ENCODE results near the gene ZFC3H1.
"Not testable (repeated sequence)": the region's sequence is repeated elsewhere in the genome, so short reads cannot be mapped to it uniquely, and the experiment has no call there.

ZFC3H1 gene, protein sequence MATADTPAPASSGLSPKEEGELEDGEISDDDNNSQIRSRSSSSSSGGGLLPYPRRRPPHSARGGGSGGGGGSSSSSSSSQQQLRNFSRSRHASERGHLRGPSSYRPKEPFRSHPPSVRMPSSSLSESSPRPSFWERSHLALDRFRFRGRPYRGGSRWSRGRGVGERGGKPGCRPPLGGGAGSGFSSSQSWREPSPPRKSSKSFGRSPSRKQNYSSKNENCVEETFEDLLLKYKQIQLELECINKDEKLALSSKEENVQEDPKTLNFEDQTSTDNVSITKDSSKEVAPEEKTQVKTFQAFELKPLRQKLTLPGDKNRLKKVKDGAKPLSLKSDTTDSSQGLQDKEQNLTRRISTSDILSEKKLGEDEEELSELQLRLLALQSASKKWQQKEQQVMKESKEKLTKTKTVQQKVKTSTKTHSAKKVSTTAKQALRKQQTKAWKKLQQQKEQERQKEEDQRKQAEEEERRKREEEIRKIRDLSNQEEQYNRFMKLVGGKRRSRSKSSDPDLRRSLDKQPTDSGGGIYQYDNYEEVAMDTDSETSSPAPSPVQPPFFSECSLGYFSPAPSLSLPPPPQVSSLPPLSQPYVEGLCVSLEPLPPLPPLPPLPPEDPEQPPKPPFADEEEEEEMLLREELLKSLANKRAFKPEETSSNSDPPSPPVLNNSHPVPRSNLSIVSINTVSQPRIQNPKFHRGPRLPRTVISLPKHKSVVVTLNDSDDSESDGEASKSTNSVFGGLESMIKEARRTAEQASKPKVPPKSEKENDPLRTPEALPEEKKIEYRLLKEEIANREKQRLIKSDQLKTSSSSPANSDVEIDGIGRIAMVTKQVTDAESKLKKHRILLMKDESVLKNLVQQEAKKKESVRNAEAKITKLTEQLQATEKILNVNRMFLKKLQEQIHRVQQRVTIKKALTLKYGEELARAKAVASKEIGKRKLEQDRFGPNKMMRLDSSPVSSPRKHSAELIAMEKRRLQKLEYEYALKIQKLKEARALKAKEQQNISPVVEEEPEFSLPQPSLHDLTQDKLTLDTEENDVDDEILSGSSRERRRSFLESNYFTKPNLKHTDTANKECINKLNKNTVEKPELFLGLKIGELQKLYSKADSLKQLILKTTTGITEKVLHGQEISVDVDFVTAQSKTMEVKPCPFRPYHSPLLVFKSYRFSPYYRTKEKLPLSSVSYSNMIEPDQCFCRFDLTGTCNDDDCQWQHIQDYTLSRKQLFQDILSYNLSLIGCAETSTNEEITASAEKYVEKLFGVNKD (N-terminal part only)

DNA sequence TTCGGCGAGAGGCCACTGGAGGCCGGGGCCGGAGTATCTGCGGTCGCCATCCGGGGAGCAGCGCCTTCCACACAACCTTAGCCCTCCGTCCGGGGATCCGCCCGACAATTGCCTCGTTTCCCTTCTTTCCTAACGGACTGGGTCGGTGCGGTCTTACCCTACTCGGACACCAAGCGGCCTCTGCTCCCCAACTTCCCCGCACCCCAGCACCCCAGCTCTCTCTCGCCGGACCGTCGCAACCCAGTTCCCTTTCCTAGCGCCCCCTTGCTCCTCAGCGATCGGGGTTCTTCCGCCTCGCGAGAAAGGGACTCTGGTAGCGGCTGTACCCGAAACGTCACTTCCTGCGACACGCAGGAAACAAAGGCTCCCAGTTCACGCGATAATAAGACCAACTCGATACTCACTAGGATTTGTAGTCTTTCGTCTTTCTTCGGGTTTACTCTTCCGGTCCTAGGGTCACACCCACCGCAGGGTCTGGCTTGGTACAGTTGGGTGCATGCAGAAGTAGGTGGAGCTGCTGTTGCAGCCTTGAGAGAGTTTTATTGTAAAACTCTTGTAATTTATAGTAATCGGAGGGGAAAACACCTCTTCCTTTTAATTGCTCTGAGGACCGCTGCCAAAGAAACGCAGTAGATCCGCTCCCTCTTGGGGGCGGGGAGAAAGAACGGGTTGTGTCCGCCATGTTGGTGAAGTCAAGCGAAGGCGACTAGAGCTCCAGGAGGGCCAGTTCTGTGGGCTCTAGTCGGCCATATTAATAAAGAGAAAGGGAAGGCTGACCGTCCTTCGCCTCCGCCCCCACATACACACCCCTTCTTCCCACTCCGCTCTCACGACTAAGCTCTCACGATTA is at the start of gene ZFC3H1, which contains the start of gene THAP2:
ZFC3H1 (minus strand) TSS at position 288 of the 850 bp plus-strand sequence; CDS start at position 50, 238 bp downstream.
THAP2 (plus strand) TSS at position 741 of the 850 bp plus-strand sequence. CDS start 209 bp downstream, outside the sequence.
- DNase-seq (ENCODE audit: low read depth in 2 of 2): peak; percentile 58 to 68

DNA sequence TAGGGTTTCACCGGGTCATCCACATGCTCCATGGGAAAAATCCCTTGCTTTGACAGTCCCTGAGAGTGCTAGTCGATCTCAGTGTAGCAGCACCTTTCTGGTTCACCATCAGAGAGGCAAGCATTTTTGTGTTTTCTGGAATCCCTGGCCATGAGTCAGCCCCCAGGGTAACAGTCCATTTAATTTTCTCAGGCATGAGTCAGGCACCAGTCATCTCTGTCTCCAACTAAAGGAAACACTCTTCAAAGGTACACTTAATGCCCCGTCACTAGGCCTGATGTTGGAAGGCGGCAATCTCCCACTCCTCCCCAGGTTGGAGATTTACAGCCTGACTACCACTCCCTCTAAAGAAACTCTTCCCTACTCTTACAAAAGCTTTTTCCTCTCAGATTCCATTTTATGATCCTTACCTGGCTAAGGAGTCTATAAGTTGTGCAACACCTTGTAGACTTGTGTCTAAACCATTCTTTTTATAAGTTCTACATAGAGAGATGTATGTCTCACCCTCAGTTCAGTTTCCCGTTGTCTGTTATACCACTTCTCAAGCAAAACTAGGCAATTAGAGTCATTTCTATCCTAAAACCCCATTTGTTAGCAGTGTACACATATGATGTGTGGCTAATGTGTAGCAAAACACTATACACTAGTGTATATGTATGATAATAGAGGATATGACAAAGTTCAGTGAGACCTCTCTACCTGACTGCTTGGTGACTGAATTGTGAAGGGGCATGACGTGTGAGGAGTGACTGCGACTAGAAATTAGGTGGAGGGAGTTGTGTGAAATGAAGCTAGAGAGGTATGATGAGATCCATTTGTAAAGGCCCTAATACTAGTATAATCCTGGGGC is 46.9 kb upstream of the ZFC3H1 start:
- DNase-seq (ENCODE audit: low read depth in 2 of 2): no peak

DNA sequence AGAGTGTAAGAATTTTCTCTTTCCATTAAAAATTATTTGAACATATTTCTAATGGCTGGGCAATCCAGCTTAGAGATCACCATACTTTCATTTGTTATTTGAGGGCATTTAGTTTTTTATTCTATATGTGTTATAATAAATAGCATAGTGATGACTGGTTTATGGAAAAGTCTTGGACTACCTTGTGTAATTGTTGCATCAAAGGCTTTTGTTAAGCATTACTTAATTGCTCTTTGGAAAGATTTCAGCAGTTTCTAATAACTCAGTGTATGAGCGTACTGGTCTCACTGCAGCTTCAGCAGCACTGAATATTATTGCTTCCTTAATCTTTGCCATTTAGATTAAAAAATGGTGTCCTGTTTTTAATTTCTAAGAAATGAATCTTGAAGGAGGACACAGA is 45.0 kb upstream of the ZFC3H1 start:
- no peak for DNase-seq (ENCODE audit: low read depth in 2 of 2)

DNA sequence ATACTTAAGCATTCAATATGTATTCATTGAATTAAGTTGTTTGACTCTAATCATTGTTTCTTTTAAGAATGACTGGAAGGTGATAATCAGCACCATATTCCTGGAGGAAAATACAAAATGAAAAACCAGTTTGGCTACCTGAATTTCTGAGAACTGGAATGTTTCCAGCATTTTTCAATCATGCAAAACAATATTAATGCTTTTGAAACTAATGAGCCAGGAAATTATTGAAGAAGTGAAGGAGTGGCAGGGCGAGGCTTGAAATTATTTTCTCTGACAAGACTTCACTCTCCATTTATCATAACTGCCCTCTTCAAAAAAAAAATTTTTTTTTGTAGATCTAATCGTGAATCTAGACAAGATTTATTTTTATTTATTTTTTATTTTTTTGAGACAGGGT is 41.3 kb upstream of the ZFC3H1 start:
- DNase-seq (ENCODE audit: low read depth in 2 of 2): no peak

DNA sequence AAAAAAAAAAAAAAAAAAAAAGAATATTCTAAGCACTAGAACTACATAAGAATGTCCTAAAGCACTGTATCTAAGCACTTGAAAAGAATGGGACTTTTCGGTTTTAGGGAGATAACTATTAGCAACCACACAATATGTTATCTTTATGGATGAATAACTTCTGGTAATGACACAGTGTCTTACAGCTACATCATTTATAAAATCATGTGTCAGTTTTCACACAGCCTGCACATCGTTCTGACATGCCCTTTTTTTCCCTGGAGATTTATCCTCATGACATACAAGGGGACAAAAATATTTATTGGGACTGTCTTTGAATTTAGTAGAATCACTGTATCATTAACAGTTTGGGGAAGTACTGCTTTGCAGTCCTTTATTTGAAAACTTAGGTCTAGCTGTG is 39.6 kb upstream of the ZFC3H1 start:
- DNase-seq (ENCODE audit: low read depth in 2 of 2): no peak

DNA sequence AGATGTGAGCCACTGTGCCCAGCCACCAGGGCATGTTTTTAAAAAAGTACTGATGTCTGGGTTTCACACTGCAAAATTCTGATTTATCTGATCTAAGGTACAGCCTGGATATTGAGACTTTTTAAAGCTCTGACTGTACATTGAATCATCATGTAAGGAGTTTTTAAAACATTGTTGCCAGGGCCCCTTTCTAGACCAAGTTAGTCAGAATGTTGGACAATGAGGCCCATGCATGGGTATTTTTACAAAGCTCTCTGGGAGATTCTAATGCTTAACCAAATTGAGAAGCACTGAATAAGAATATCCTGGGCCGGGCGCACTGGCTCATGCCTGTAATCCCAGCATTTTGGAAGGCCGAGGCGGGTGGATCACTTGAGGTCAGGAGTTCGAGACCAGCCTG is 38.9 kb upstream of the ZFC3H1 start:
- no peak for DNase-seq (ENCODE audit: low read depth in 2 of 2)

DNA sequence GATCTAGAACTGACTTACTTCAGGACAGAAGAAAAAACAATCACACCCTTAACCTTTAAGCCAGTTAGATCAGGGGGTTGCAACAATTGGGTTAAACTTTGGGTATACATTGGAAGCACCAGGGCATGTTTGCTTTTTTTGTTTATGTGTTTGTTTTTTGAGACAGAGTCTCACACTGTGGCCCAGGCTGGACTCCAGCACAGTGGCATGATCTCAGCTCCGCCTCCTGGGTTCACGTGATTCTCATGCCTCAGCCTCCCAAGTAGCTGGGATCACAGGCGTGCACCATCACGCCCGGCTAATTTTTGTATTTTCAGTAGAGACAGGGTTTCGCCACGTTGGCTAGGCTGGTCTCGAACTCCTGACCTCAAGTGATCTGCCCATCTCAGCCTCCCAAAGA is 38.5 kb upstream of the ZFC3H1 start:
- DNase-seq (ENCODE audit: low read depth in 2 of 2): not testable (repeated sequence)

DNA sequence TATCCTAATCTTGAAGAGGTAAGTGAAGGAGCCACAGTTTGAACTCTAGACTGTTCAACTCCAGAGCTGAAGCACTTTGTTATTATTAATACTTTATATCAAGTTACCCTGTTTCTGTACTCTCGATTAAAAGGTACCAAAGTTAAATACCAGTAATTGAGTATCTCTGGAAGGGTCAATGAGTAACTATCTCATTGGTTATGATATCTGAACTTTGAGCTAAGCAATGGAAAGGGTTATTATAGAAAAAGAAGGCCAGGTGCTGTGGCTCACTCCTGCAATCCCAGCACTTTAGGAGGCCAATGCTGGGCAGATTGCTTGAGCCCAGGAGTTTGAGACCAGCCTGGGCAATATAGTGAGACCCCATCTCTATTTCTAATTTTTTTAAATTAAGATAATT is 32.1 kb upstream of the ZFC3H1 start:
- DNase-seq (ENCODE audit: low read depth in 2 of 2): no peak

DNA sequence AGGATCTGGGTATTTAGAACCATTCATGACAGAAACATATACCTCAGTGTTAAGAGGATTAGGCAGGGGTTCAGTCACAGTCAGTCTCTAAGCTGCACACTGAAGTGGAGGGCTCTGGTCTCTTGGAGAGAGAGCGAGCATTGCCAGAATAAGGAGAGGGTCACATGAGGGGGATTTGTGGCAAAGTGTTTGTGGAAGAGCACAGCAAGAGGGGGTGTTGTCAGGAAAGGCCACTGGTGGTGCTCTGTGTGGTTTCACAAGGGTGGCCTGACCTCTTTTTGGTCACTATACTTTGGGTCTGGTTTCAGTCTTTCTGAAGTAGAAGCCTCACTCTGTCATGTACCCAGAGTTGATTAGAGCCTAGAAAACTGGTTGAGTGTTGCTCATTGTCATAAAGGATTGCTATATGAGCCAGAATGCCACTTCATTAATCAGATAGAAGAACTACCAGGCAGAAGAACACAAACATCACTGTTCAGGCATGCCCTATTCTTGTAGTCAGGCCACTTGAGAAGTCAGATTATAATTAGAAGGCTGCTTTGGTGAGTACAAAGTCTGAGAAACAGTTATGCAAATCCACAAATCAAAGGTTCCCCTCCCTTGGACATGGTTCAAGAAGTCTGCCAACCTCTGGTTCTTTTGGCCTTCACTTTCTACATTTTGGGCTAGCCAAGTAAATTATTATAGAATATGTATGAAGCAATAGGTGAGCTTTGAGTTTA is 30.6 kb upstream of the ZFC3H1 start:
- no peak for DNase-seq (ENCODE audit: low read depth in 2 of 2)

DNA sequence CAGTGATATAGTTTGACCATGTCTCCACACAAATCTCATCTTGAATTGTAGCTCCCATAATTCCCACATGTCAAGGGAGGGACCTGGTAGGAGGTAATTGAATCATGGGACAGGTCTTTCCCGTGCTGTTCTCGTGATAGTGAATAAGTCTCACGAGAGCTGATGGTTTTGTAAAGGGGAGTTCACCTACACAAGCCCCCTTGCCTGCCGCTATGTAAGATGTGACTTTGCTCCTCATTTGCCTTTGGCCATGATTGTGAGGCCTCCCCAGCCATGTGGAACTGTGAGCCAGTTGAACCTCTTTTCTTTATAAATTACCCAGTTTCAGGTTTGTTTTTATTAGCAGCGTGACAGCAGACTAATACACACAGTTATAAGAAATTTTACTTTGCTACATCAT is 30.0 kb upstream of the ZFC3H1 start:
- DNase-seq (ENCODE audit: low read depth in 2 of 2): not testable (repeated sequence)

DNA sequence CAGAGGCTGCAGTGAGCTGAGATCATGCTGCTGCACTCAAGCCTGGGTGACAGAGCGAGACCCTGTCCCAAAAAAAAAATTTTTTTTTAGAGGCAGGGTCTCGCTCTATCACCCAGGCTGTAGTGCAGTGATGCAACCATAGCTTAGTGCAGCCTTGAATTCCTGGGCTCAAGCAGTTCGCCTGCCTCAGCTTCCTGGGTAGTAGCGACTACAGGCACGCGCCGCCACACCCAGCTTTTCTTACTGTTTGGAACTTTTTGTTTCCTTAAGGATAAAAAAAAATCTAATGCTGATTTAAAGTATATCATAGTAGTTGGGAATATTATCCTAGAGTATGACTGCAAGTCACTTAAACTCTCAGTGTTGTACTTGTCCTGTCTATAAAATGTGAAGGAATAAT is 29.5 kb upstream of the ZFC3H1 start:
- DNase-seq (ENCODE audit: low read depth in 2 of 2): no peak

DNA sequence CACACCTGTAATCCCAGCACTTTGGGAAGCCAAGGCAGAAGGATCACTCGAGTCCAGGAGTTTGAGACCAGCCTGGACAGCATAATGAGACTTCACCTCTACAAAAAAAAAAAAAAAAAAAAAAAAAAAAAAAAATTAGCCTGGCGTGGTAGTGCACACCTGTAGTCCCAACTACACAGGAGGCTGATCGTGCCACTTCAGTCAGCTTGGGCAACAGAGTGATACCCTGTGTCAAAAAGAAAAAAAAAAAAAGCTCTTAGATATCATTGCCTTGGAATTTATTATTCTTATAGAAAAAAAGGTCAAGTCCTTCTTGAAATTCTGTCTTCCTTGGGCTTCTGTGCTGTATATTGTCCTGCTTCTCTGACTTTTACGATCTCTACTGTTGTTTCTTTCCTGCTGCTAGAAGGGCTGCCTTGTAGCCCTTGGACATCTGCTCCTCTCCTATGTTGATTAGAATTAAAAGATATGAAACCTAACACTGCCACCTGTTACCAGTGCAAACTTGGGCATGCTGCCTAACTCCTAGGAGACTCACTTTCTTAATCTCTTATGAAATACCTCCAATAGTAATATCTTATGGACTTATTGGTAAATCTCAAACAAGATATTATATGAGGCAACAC is 28.0 kb upstream of the ZFC3H1 start:
- no peak for DNase-seq (ENCODE audit: low read depth in 2 of 2)

DNA sequence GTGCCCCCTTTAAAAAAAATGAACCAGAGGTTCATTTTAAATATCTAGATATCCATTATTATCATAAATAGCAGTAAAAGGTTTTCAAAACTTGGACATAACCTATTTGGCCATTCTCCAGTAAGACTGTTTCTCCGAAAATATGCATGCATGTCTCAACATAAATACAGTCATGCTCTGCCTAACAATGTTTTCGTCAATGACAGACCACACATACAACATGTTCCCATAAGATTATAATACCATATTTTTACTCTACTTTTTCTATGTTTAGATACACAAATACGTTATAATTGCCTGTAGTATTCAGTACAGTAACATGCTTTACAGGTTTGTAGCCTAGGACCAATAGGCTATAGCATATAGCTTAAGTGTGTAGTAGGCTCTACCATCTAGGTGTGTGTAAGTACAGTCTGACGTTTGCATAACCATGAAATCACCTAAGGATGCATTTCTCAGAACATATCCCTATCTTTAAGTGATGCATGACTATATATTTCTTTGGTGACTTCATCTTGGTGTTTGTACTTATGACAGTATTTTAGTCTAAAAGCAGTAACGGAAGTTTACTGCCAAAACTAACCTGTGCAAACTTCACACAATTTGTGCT is 25.4 kb upstream of the ZFC3H1 start:
- DNase-seq (ENCODE audit: low read depth in 2 of 2): no peak

DNA sequence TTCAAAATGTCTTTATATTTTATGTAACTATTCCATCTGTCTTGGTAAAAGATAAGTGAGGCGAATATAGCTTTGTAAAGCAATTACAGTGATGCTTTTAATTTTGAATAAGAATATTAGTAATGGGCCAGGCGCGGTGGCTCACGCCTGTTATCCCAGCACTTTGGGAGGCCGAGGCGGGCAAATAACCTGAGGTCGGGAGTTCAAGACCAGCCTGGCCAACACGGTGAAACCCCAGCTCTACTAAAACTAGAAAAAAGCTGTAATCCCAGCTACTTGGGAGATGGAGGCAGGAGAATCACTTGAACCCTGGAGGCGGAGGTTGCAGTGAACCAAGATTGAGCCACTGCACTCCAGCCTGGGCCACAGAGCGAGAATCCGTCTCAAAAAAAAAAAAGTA is 23.5 kb upstream of the ZFC3H1 start:
- DNase-seq (ENCODE audit: low read depth in 2 of 2): not testable (repeated sequence)

DNA sequence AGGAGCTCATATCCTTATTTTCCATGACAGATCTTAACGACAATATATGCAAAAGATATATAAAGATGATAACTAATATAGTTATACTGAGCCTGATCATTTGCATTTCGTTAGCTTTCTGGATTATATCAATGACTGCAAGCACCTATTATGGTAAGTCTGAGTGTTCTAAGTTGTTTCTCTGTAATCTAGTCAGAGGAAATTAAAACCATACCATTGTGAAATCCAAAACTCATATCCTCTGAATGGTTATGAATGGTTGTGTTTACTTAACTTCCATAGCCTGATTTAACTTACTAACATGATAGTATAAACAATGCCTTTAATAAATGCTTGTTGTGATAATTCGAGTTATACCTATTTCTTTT is 23.0 kb upstream of the ZFC3H1 start:
- DNase-seq (ENCODE audit: low read depth in 2 of 2): no peak

DNA sequence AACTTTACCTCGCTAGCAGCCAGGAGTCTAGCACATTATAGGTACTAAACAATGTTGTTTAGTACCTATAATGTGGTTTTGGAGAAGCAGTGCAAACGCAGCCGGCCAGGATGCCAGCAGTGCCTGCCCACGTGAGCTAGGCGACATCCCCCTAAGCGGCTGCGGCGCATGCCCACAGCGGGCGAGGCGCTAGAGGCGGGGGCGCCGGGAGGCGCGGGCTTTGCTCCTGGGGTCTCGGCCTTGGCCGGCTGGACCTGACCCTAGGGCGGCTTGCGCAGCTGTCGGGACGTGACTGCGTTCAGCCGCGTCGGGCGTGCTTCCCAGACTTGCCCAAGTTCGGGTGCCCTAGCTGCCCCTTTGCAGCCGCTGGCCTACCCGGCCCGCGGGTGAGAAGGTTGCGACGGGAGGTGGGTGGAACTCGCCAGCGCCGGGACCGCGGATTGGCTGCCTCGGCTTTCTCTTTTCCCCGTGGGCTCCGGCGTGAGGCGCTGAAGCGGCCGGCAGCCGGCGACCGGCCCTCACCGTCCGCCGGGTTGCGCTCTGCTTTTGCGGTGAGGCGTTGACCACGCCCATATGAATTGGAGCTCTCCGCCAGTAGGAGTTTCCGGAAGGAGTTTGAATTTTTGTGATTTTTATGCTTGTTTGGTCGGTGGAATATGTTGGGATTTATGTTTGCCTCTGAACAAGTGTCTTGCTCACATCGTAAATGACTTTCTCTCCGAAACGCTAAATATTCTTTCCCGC is 22.4 kb upstream of the ZFC3H1 start, which contains the start of gene TMEM19:
TMEM19 (plus strand) TSS at position 169 of the 744 bp plus-strand sequence. CDS start 599 bp downstream, outside the sequence.
- peak; percentile 27 to 49 for DNase-seq (ENCODE audit: low read depth in 2 of 2)

DNA sequence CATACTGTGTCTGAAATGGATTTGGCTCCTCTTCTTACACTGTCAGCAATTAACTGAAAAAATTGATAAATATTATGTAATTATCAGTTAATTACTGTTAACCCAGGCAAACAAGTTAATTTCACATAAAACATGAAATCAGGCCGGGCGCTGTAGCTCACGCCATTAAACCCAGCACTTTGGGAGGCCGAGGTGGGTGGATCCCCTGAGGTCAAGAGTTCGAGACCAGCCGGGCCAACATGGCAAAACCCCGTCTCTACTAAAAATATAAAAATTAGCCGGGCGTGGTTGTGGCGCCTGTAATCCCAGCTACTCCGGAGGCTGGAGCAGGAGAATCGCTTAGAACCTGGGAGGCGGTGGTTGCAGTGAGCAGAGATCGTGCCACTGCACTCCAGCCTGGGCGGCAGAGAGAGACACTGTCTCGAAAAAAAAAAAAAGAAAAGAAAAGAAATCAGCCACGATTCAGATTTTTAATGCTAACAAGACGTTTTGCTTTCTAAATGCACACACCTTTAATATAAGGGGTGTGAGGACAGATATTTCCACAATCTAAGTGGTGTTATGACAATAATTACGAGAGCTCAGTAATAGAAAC is 21.8 kb upstream of the ZFC3H1 start:
- no peak for DNase-seq (ENCODE audit: low read depth in 2 of 2)

Data from stimulated activated CD4-positive, alpha-beta T cell treated with anti-CD3 and anti-CD28 coated beads, Interleukin-1b, Interleukin-23, amount 100 ng/mL, for 1 hour (primary cell).